ENCODE measurements around the gene SPEF1. TPM values are rescaled to one million over a fixed set of nuclear protein-coding genes. Genes with fewer than 3 reads are reported as not detected.
A peak's percentile ranks its signal among the peaks of the same experiment; 100 is the strongest.

Gene SPEF1
- total RNA-seq, 1 donor from 2014 or later: 0.54 TPM

DNA sequence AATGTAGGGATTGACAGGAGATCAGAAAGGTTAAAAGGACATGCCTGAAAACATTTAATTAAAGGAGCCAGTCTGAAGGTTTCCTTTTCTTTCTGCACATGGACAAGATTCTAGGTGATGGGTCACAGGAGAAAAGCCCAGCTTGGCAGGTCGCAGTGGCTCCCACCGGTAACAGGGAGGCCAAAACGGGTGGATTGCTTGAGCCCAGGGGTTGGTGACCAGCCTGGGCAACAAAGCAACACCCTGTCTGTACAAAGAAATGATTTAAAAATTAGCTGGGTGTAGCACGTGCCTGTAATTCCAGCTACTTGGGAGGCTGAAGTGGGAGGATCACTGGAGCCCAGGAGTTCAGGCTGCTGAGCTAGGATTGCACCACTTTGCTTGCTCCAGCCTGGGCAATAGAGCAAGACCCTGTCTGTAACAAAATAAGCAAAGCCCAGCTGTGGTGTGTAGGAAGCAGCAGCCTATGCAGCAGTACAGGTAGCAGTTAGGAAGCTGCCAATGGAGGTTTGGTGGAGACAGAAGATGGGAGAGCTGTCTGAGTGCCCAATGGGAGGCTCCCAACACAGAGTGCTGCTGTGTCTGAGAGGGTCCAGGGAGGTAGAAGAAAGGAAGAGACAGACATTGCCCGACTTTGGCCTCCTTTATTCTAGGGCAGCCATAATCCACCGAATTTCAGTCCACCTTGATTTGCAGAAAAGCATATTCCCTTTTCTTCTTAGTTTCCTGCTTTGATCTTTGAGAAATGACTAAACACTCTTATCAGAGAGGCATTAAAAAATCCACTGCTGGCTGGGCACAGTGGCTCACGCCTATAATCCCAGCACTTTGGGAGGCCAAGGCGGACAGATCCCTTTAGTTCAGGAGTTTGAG lies 32.0 kb upstream of the SPEF1 start:
- Mint-ChIP-seq H3K9me3 (no peaks in the 10 kb centered on the region), H3K36me3 (ENCODE audit: low read depth) (no peaks in the 10 kb centered on the region), H3K27me3 (ENCODE audit: low read depth) (no peaks in the 10 kb centered on the region), H3K4me1 (peaks cover 21% of the 10 kb centered on the region), H3K27ac (ENCODE audit: unreplicated experiment) (no peak overlapping the region), H3K4me3 (no peak overlapping the region)
- TF ChIP-seq, protein P1, sequence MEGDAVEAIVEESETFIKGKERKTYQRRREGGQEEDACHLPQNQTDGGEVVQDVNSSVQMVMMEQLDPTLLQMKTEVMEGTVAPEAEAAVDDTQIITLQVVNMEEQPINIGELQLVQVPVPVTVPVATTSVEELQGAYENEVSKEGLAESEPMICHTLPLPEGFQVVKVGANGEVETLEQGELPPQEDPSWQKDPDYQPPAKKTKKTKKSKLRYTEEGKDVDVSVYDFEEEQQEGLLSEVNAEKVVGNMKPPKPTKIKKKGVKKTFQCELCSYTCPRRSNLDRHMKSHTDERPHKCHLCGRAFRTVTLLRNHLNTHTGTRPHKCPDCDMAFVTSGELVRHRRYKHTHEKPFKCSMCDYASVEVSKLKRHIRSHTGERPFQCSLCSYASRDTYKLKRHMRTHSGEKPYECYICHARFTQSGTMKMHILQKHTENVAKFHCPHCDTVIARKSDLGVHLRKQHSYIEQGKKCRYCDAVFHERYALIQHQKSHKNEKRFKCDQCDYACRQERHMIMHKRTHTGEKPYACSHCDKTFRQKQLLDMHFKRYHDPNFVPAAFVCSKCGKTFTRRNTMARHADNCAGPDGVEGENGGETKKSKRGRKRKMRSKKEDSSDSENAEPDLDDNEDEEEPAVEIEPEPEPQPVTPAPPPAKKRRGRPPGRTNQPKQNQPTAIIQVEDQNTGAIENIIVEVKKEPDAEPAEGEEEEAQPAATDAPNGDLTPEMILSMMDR (conservative IDR thresholded peaks at IDR 0.05): no peak
- no peak for DNase-seq (ENCODE audit: low read depth, low spot score)

DNA sequence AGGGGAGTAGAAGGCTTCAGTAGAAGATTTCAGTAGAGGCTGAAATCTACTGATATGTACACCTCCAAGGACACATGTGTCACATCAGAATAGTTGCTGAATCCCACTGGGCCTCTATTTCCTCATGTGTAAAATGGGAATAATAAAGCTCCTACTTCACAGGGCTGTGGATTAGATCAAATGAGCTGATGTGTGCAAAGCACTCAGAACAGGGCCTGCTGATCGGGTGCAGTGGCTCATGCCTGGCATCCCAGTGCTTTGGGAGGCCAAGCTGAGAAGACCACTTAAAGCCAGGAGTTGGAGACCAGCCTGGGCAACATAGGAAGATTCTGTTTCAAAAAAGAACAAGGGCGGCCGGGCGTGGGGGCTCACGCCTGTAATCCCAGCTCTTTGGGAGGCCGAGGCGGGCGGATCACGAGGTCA lies 31.0 kb upstream of the SPEF1 start:
- H3K9me3 Mint-ChIP-seq: no peaks in the 10 kb centered on the region
- H3K36me3 Mint-ChIP-seq (ENCODE audit: low read depth): no peaks in the 10 kb centered on the region
- H3K27ac Mint-ChIP-seq (ENCODE audit: unreplicated experiment): no peak overlapping the region
- no peak overlapping the region for H3K4me3 Mint-ChIP-seq
- no peak for DNase-seq (ENCODE audit: low read depth, low spot score)
- TF ChIP-seq, protein P1 (conservative IDR thresholded peaks at IDR 0.05): no peak
- peaks cover 26% of the 10 kb centered on the region for H3K4me1 Mint-ChIP-seq
- H3K27me3 Mint-ChIP-seq (ENCODE audit: low read depth): no peaks in the 10 kb centered on the region

DNA sequence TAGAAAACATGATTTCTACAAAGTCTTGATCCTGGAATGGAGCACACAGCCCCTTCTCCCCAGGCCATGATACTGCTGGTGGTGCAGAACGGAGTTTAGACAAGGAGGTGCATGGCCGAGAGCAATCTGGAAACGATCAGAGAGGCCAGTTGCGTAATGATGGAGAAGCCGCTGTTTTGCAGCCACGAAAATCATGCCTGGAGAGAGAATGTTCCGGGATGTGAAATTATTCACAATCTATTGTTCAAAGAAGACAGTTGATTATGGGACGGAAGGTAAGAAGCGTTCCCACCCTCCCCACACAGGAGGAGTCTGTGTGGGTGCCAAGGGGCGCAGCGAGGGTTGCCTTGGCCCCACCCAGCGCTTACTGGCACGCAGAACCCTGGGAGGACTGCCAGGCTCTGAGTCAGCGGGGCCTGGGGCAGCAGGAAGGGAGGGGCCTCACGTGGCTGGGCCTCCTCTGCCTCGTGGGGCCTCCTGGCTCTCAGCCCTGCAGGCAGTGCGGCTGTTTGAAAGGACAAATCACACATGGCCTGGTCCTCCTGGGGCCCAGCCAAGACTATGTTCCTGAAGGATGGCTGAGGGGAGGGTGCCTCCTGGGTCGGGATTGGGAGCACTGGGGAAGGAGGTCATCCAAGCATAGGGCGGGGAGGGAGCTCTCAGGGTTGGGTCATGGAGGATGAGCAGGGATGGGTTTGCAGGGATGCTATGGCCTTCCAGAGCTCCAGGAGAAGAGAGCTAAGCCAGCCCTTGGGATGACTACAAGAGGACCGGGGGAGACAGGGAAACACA lies 30.4 kb upstream of the SPEF1 start:
- no peak overlapping the region for H3K4me3 Mint-ChIP-seq
- peaks cover 30% of the 10 kb centered on the region for H3K4me1 Mint-ChIP-seq
- no peaks in the 10 kb centered on the region for H3K36me3 Mint-ChIP-seq (ENCODE audit: low read depth)
- peak overlapping the region; percentile 54 for H3K27ac Mint-ChIP-seq (ENCODE audit: unreplicated experiment)
- no peaks in the 10 kb centered on the region for H3K9me3 Mint-ChIP-seq
- TF ChIP-seq, protein P1 (conservative IDR thresholded peaks at IDR 0.05): no peak
- no peak for DNase-seq (ENCODE audit: low read depth, low spot score)
- H3K27me3 Mint-ChIP-seq (ENCODE audit: low read depth): no peaks in the 10 kb centered on the region

DNA sequence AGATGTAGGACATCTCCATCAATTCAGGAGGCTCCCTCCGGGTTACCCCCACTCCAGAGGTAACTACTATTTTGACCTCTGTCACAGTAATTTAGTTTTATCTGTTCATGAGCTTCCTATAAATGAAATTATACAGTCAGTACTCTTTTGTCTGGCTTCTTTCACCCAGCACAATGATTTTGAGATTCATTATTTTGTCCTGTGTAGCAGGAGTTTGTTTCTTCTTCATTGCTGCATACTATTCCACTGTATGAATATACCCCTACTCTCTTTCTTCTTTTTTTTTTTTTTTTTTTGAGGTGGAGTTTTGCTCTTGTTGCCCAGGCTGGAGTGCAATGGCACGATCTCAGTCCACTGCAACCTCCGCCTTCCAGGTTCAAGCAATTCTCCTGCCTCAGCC lies 27.3 kb upstream of the SPEF1 start:
- peaks cover 8% of the 10 kb centered on the region for H3K36me3 Mint-ChIP-seq (ENCODE audit: low read depth)
- no peaks in the 10 kb centered on the region for H3K27me3 Mint-ChIP-seq (ENCODE audit: low read depth)
- H3K9me3 Mint-ChIP-seq: no peaks in the 10 kb centered on the region
- TF ChIP-seq, protein P1 (conservative IDR thresholded peaks at IDR 0.05): no peak
- DNase-seq (ENCODE audit: low read depth, low spot score): no peak
- no peak overlapping the region for H3K27ac Mint-ChIP-seq (ENCODE audit: unreplicated experiment)
- H3K4me3 Mint-ChIP-seq: no peak overlapping the region
- H3K4me1 Mint-ChIP-seq: peaks cover 31% of the 10 kb centered on the region

DNA sequence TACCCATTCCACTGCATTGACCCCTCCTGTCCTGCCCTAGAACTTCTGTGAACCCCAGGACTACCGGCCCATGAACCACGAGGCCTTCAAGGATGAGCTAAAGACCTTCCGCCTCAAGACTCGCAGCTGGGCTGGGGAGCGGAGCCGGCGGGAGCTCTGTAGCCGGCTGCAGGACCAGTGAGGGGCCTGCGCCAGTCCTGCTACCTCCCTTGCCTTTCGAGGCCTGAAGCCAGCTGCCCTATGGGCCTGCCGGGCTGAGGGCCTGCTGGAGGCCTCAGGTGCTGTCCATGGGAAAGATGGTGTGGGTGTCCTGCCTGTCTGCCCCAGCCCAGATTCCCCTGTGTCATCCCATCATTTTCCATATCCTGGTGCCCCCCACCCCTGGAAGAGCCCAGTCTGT lies 23.5 kb upstream of the SPEF1 start:
- Mint-ChIP-seq H3K4me1 (peaks cover 37% of the 10 kb centered on the region), H3K27me3 (ENCODE audit: low read depth) (no peaks in the 10 kb centered on the region), H3K27ac (ENCODE audit: unreplicated experiment) (peak overlapping the region; percentile 58), H3K9me3 (no peaks in the 10 kb centered on the region), H3K4me3 (no peak overlapping the region), H3K36me3 (ENCODE audit: low read depth) (peaks cover 16% of the 10 kb centered on the region)
- TF ChIP-seq, protein P1 (conservative IDR thresholded peaks at IDR 0.05): no peak
- no peak for DNase-seq (ENCODE audit: low read depth, low spot score)

Measured in neural crest cell (in vitro differentiated cells).